NB4 (cell line): ENCODE measurements around the gene SKAP1.

Experiments
- MYC ChIP-seq: IDR thresholded peaks from 2 replicates; pipeline ENCODE4 v1.6.1; 2011; ENCODE audit warnings: low read depth, low read length
- POLR2A ChIP-seq: IDR thresholded peaks from 2 replicates; pipeline ENCODE4 v1.6.1; 2011; ENCODE audit warnings: mild to moderate bottlenecking; ENCODE audit not compliant: insufficient read length; ENCODE audit errors: extremely low read depth
- TF ChIP-seq, protein P1 (sequence below): IDR thresholded peaks from one replicate; pipeline ENCODE4 v1.5.1; 2012; ENCODE audit warnings: low read depth, low read length
- TF ChIP-seq, protein P2 (sequence below): IDR thresholded peaks from 2 replicates; pipeline ENCODE4 v1.6.1; 2011; ENCODE audit warnings: low read depth, low read length

- TF ChIP-seq, protein P1, sequence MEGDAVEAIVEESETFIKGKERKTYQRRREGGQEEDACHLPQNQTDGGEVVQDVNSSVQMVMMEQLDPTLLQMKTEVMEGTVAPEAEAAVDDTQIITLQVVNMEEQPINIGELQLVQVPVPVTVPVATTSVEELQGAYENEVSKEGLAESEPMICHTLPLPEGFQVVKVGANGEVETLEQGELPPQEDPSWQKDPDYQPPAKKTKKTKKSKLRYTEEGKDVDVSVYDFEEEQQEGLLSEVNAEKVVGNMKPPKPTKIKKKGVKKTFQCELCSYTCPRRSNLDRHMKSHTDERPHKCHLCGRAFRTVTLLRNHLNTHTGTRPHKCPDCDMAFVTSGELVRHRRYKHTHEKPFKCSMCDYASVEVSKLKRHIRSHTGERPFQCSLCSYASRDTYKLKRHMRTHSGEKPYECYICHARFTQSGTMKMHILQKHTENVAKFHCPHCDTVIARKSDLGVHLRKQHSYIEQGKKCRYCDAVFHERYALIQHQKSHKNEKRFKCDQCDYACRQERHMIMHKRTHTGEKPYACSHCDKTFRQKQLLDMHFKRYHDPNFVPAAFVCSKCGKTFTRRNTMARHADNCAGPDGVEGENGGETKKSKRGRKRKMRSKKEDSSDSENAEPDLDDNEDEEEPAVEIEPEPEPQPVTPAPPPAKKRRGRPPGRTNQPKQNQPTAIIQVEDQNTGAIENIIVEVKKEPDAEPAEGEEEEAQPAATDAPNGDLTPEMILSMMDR = peak; percentile 39
- TF ChIP-seq POLR2A (no peak), MYC (no peak)
- TF ChIP-seq, protein P2, sequence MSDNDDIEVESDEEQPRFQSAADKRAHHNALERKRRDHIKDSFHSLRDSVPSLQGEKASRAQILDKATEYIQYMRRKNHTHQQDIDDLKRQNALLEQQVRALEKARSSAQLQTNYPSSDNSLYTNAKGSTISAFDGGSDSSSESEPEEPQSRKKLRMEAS = no peak
These were observed 166.9 kb downstream of the SKAP1 start for GRCh38 chr17:48262982-48263730.
